GM19468 (cell line): ENCODE results near the gene PPP6R3.

Experiments
- ATAC-seq: cut with Tn5 transposase; IDR thresholded peaks from one replicate; pipeline ENCODE4 v1.9.1; 2021; ENCODE audit warnings: mild to moderate bottlenecking, moderate library complexity, moderate number of reproducible peaks; ENCODE audit not compliant: unreplicated experiment; ENCODE audit errors: extremely low read depth

Gene PPP6R3

GRCh38 chr11:68460741-68461574 lies at the start of gene PPP6R3:
Gene PPP6R3 (plus strand): TSS chr11:68460752. CDS start chr11:68537665, 76,913 bp downstream.
- ATAC-seq: no peak

- no peak for ATAC-seq
These were observed 49.0 kb upstream of the PPP6R3 start for GRCh38 chr11:68411501-68411991.

GRCh38 chr11:68412593-68413475 lies 47.7 kb upstream of the PPP6R3 start:
- ATAC-seq: no peak

GRCh38 chr11:68413591-68413999 lies 47.0 kb upstream of the PPP6R3 start:
- ATAC-seq: no peak

GRCh38 chr11:68414496-68415221 lies 45.9 kb upstream of the PPP6R3 start:
- ATAC-seq: no peak

GRCh38 chr11:68416070-68416578 lies 44.4 kb upstream of the PPP6R3 start:
- ATAC-seq: no peak

- no peak for ATAC-seq
These were observed 41.9 kb upstream of the PPP6R3 start for GRCh38 chr11:68418648-68419047.

GRCh38 chr11:68420171-68420570 lies 40.4 kb upstream of the PPP6R3 start:
- no peak for ATAC-seq

- no peak for ATAC-seq
These were observed 37.1 kb upstream of the PPP6R3 start for GRCh38 chr11:68423481-68423880.

GRCh38 chr11:68424101-68424632 lies 36.4 kb upstream of the PPP6R3 start:
- ATAC-seq: no peak

- no peak for ATAC-seq
These were observed 35.3 kb upstream of the PPP6R3 start for GRCh38 chr11:68424981-68425865.

- no peak for ATAC-seq
These were observed 34.6 kb upstream of the PPP6R3 start for GRCh38 chr11:68425866-68426380.

- ATAC-seq: no peak
These were observed 30.9 kb upstream of the PPP6R3 start for GRCh38 chr11:68429661-68430060.

GRCh38 chr11:68430384-68430783 lies 30.2 kb upstream of the PPP6R3 start:
- ATAC-seq: no peak

- no peak for ATAC-seq
These were observed 29.8 kb upstream of the PPP6R3 start for GRCh38 chr11:68430801-68431200.

- ATAC-seq: no peak
These were observed 28.4 kb upstream of the PPP6R3 start for GRCh38 chr11:68431984-68432645.

- no peak for ATAC-seq
These were observed 27.7 kb upstream of the PPP6R3 start for GRCh38 chr11:68432874-68433273.

- no peak for ATAC-seq
These were observed 27.0 kb upstream of the PPP6R3 start for GRCh38 chr11:68433541-68433940.
